Measurements from ENCODE around the gene SDC3. TPM values are rescaled to one million over a fixed set of nuclear protein-coding genes. Genes with fewer than 3 reads are reported as not detected.
A peak's percentile ranks its signal among the peaks of the same experiment; 100 is the strongest.

SDC3 gene
- total and polyA plus RNA-seq, 2 of the 8 experiments (the other 6 are each of a cell fraction or from before 2014, with no cell fraction given), result 7.0 to 27.0 TPM

GRCh38 chr1:30929135-30929889, 20.8 kb upstream of the SDC3 start:
- no peak overlapping the region for H4K91ac ChIP-seq (replicated peaks; ENCODE audit: insufficient read length, low read length)
- H3K4me1 ChIP-seq (replicated peaks in 1 of 4; ENCODE audit: control insufficient read depth in 3 of 4, insufficient read depth in 4 of 4, low read length in 3 of 4), result no peaks in the 10 kb centered on the region
- no peak overlapping the region for H3K4me3 ChIP-seq (ENCODE audit: extremely low read depth in 1 of 4, insufficient read depth in 2 of 4, low read depth in 3 of 4, low read length in 4 of 4)
- no peaks in the 10 kb centered on the region for H3K79me1 ChIP-seq (ENCODE audit: low read depth, low read length)
- no peaks in the 10 kb centered on the region for H3K27me3 ChIP-seq (replicated peaks in 1 of 4; ENCODE audit: control insufficient read depth in 3 of 4, extremely low read depth in 1 of 4, insufficient read depth in 3 of 4, low read length in 3 of 4)
- no peak overlapping the region for H2BK20ac ChIP-seq (ENCODE audit: low read length)
- H3K27ac ChIP-seq (ENCODE audit: low read depth, low read length), result no peak overlapping the region
- WGBS, 2 experiments (ENCODE audit: extremely low coverage in 1 of 2, insufficient coverage in 1 of 2, insufficient read length in 1 of 2, insufficient replicate concordance in 2 of 2, low coverage in 1 of 2, low lambda C conversion rate in 2 of 2, missing lambda C conversion rate in 1 of 2), result 49% methylated on average over 6 of the region's 6 CpGs; no CpG with 5 or more reads in 1 of the 2 experiments
- H3K23ac ChIP-seq (ENCODE audit: insufficient read length), result no peak overlapping the region
- no peaks in the 10 kb centered on the region for H3K79me2 ChIP-seq (ENCODE audit: control insufficient read depth in 1 of 2, insufficient read depth in 2 of 2, low read length in 2 of 2)
- H2AFZ ChIP-seq (ENCODE audit: low read length), result no peak overlapping the region
- no peak overlapping the region for H2BK15ac ChIP-seq (ENCODE audit: low read length)
- DNase-seq (ENCODE audit: low read depth in 1 of 2, low spot score in 2 of 2) (peak; percentile 25 to 86), FAIRE-seq (peak; percentile 92)
- H3K9ac ChIP-seq (replicated peaks in 1 of 4; ENCODE audit: extremely low read depth in 1 of 4, low read depth in 3 of 4, low read length in 3 of 4), result no peak overlapping the region
- peak overlapping the region; percentile 5; the same call in 1 of the 2 replicates for H2BK12ac ChIP-seq (ENCODE audit: low read depth, low read length)
- no peak overlapping the region for H2BK120ac ChIP-seq (replicated peaks; ENCODE audit: low read depth, low read length)
- H4K5ac ChIP-seq (ENCODE audit: insufficient read length, low read depth, low read length), result no peak overlapping the region
- H4K8ac ChIP-seq (ENCODE audit: extremely low read depth, insufficient read depth, low read length), result no peak overlapping the region
- H3K9me3 ChIP-seq (ENCODE audit: insufficient read depth in 2 of 2, low read depth in 1 of 2, low read length in 1 of 2), result no peaks in the 10 kb centered on the region
- peaks cover under 1 to 20% (median 13%) of the 10 kb centered on the region in 4 experiments; a peak in 7 of 8 replicates for H3K36me3 ChIP-seq (ENCODE audit: control insufficient read depth in 2 of 4, insufficient read depth in 4 of 4, low read length in 3 of 4)
- H4K20me1 ChIP-seq (replicated peaks in 1 of 2; ENCODE audit: control insufficient read depth in 1 of 2, insufficient read depth in 2 of 2, low read length in 2 of 2), result peaks cover 0 to 4% of the 10 kb centered on the region in 2 experiments
- H3K56ac ChIP-seq (replicated peaks; ENCODE audit: insufficient read length, low read depth, low read length), result no peak overlapping the region
- no peak overlapping the region for H2AK5ac ChIP-seq (ENCODE audit: low read depth, low read length)
- H3K14ac ChIP-seq (ENCODE audit: insufficient read length), result no peak overlapping the region
- no peak overlapping the region for H3K4ac ChIP-seq (replicated peaks; ENCODE audit: insufficient read length, low read depth, low read length)
- H2BK5ac ChIP-seq (ENCODE audit: low read depth, low read length), result no peak overlapping the region
- CTCF ChIA-PET (ENCODE audit: partially characterized antibody), result interaction anchor here (0.7 to 27.2 kb wide), 36 partner anchors 8 to 600 kb away, joined by 3 to 1519 read pairs (median 5); partner anchors contain the start of gene MATN1
- POLR2A ChIA-PET (ENCODE audit: partially characterized antibody), result interaction anchor here (0.9 to 5.3 kb wide), 9 partner anchors 14 to 367 kb away, joined by 3 to 16 read pairs (median 3); partner anchors contain the start of genes PUM1, SNRNP40 and ZCCHC17
- H3K4me2 ChIP-seq (ENCODE audit: insufficient read depth in 1 of 2, low read depth in 2 of 2, low read length in 2 of 2), result no peak overlapping the region
- no peak overlapping the region for H3K18ac ChIP-seq (ENCODE audit: extremely low read depth, low read length)
- no peaks in the 10 kb centered on the region for H3K23me2 ChIP-seq (ENCODE audit: low read depth, low read length)
- peak; percentile 83 to 88 for TF ChIP-seq RAD21 (IDR thresholded peaks at IDR 0.05 in 1 of 2, conservative IDR thresholded peaks at IDR 0.05 in 1 of 2; ENCODE audit: low read depth in 2 of 2, low read length in 2 of 2)
- no peak for TF ChIP-seq EGR1 (IDR thresholded peaks at IDR 0.05; ENCODE audit: borderline replicate concordance, low read depth, low read length)
- no peak for TF ChIP-seq NANOG (IDR thresholded peaks at IDR 0.05; ENCODE audit: insufficient read depth, low read depth, low read length, poor library complexity, severe bottlenecking)
- no peak for TF ChIP-seq GTF2F1 (IDR thresholded peaks at IDR 0.05; ENCODE audit: borderline replicate concordance, low read depth, low read length)
- peak; percentile 12; the same call in 1 of the 2 replicates for TF ChIP-seq YY1 (IDR thresholded peaks at IDR 0.05; ENCODE audit: low read depth, low read length)
- peak; percentile 47 to 86 (median 69) for TF ChIP-seq CTCF (IDR thresholded peaks at IDR 0.05; ENCODE audit: control extremely low read depth in 1 of 3, insufficient read depth in 1 of 3, low read depth in 1 of 3, low read length in 3 of 3)
- no peak for TF ChIP-seq PHF8 (conservative IDR thresholded peaks at IDR 0.05; ENCODE audit: low read depth, low read length)
- TF ChIP-seq CREB1 (IDR thresholded peaks at IDR 0.05), result no peak
